GM12878 (cell line): ENCODE results near the gene FXYD6. TPM values are rescaled to one million over a fixed set of nuclear protein-coding genes. Genes with fewer than 3 reads are reported as not detected.

Experiments used
- ATAC-seq: fragments of 200-7000 bp; cut with Tn5 transposase; 3 replicates; pipeline ENCODE4 v1.9.1; 2020; ENCODE audit warnings: mild to moderate bottlenecking, moderate library complexity
- BruUV-seq: library from RNA; stranded (reverse); fragments of 400-500 nt; replicated peaks from 2 replicates; lab custom pipeline; 2021; lab: Mats Ljungman, UMichigan
- CTCF ChIA-PET: fragments of 300-600 bp; sonication (Branson Sonifier 250); formaldehyde crosslinking; extraction: SDS; loops from one replicate; lab custom pipeline; 2021; ENCODE audit warnings: inconsistent platforms; lab: Yijun Ruan, JAX
- POLR2A ChIA-PET: fragments of 350-600 bp; formaldehyde crosslinking; extraction: SDS; loops from one replicate; lab custom pipeline; 2021; ENCODE audit warnings: inconsistent platforms; lab: Charles Lee
- RAD21 ChIA-PET: fragments of 300-600 bp; sonication (Branson Sonifier 250); formaldehyde crosslinking; loops from one replicate; lab custom pipeline; 2023; ENCODE audit warnings: antibody characterized with exemption; ENCODE audit not compliant: unreplicated experiment; lab: Charles Lee
- SMC1A ChIA-PET: fragments of 300-600 bp; sonication (Branson Sonifier 250); formaldehyde crosslinking; loops from one replicate; lab custom pipeline; 2023; ENCODE audit not compliant: unreplicated experiment, uncharacterized antibody; lab: Charles Lee
- DNase-seq: peaks from one replicate; pipeline ENCODE4 v3.0.0-alpha.2; 2011; ENCODE audit warnings: low read depth, low spot score
- FAIRE-seq: peaks from 3 replicates; lab custom pipeline; 2011; peaks lifted over from hg19 to GRCh38; lab: Jason Lieb, UNC
- H2AFZ ChIP-seq: 2 replicates; pipeline ENCODE4 v1.6.0; 2011; ENCODE audit warnings: low read depth, low read length, control low read depth; ENCODE audit not compliant: control insufficient read depth
- H3K27ac ChIP-seq: 2 replicates; pipeline ENCODE4 v1.5.1; 2011; ENCODE audit warnings: control low read depth; ENCODE audit not compliant: control insufficient read depth, insufficient read depth
- H3K27me3 ChIP-seq, 2 experiments: replicated peaks in 1 of 2; 2 replicates each; pipeline versions ENCODE4 v1.6.0 to v1.6.1; 2011; ENCODE audit warnings: low read length in 1 of 2; ENCODE audit not compliant: control insufficient read depth in 2 of 2, insufficient read depth in 2 of 2
- H3K36me3 ChIP-seq, 2 experiments: 2 replicates each; pipeline ENCODE4 v1.5.1; 2011; ENCODE audit warnings: low read length in 1 of 2; ENCODE audit not compliant: control insufficient read depth in 2 of 2, insufficient read depth in 2 of 2
- H3K4me1 ChIP-seq: 2 replicates; pipeline ENCODE4 v1.6.1; 2011; ENCODE audit warnings: mild to moderate bottlenecking, low read length, moderate library complexity, mixed read lengths; ENCODE audit not compliant: control insufficient read depth, insufficient read depth
- H3K4me2 ChIP-seq: 2 replicates; pipeline ENCODE4 v1.6.0; 2011; ENCODE audit warnings: control low read depth; ENCODE audit not compliant: control insufficient read depth, insufficient read depth
- H3K4me3 ChIP-seq: fragments of 200-600 bp; sonication (generic); 2 replicates; pipeline ENCODE4 v1.5.1; 2016
- H3K79me2 ChIP-seq: 2 replicates; pipeline ENCODE4 v1.6.0; 2011; ENCODE audit warnings: low read length; ENCODE audit not compliant: control insufficient read depth, insufficient read depth
- H3K9ac ChIP-seq: 2 replicates; pipeline ENCODE4 v1.8.0; 2011; ENCODE audit warnings: low read length, control low read depth, mixed read lengths; ENCODE audit not compliant: control insufficient read depth, insufficient read depth
- H3K9me3 ChIP-seq: replicated peaks from 3 replicates; pipeline ENCODE4 v1.5.1; 2011; ENCODE audit warnings: mild to moderate bottlenecking, low read length; ENCODE audit not compliant: control insufficient read depth, insufficient read depth
- H4K20me1 ChIP-seq: 2 replicates; pipeline ENCODE4 v1.6.0; 2011; ENCODE audit not compliant: control insufficient read depth, insufficient read depth
- CREB1 ChIP-seq: IDR thresholded peaks from 2 replicates; pipeline ENCODE4 v1.6.1; 2012; ENCODE audit warnings: low read depth, mild to moderate bottlenecking, inconsistent platforms
- KAT2A ChIP-seq: conservative IDR thresholded peaks from 2 replicates; pipeline ENCODE4 v1.6.1; 2011; ENCODE audit warnings: low read depth, low read length; ENCODE audit not compliant: control insufficient read depth
- PML ChIP-seq: IDR thresholded peaks from 2 replicates; pipeline ENCODE4 v1.6.1; 2012; ENCODE audit warnings: low read length, inconsistent platforms
- SIN3A ChIP-seq: IDR thresholded peaks from 2 replicates; pipeline ENCODE4 v1.6.1; 2012; ENCODE audit warnings: low read depth, low read length, improper control_type of control experiment
- SMARCA5 ChIP-seq: fragments of 450-650 bp; IDR thresholded peaks from 2 replicates; pipeline ENCODE4 v1.6.1; 2017; ENCODE audit warnings: mild to moderate bottlenecking
- WGBS: methylation state at CpG from one replicate; pipeline ENCODE4 v1.1.6; 2016; ENCODE audit warnings: low lambda C conversion rate; ENCODE audit not compliant: insufficient replicate concordance, insufficient coverage; ENCODE audit errors: missing lambda C conversion rate; 5-methylcytosine and 5-hydroxymethylcytosine counted together
- in situ Hi-C: fragments of 300-500 bp; cut with MboI; formaldehyde crosslinking; loops from 9 replicates; pipeline ENCODE4 v1.14.3; 2018; ENCODE audit warnings: mixed read lengths
- intact Hi-C: fragments of 100-400 bp; cut with micrococcal nuclease; formaldehyde crosslinking; loops from one replicate; pipeline ENCODE4 v1.14.2; 2022; ENCODE audit not compliant: unreplicated experiment
- polyA plus RNA-seq, 11 experiments: library from polyadenylated mRNA; depleted of rRNA in 4 of 11; unstranded in 6 of 11; stranded (reverse) in 5 of 11; fragments of >200 nt; fragmentation: Nextera tagmentation in 4 of 11; fragmentation: Illumina TruSeq in 1 of 11; extraction: Ambion mirVana in 4 of 11; extraction: Trizol in 1 of 11; gene quantifications; 1 replicate in 1 of 11; 2 replicates in 10 of 11; pipeline versions ENCODE4 v1.2.1 to v1.2.3, GENCODE V29; 2011 to 2016; ENCODE audit warnings: inconsistent platforms in 2 of 11, missing spikeins in 2 of 11, low read depth in 1 of 11
- total RNA-seq, 4 experiments: library from RNA; depleted of rRNA in 3 of 4; stranded (reverse); fragments of >200 nt in 3 of 4; fragmentation: Illumina TruSeq in 1 of 4; extraction: Trizol in 1 of 4; gene quantifications; 2 replicates each; pipeline versions ENCODE4 v1.2.1 to v1.2.3, GENCODE V29; 2013 to 2021
- TF ChIP-seq, protein P1 (sequence below): IDR thresholded peaks from 2 replicates; pipeline ENCODE4 v1.6.1; 2011; ENCODE audit warnings: low read depth, mild to moderate bottlenecking, low read length, moderate library complexity, borderline replicate concordance; ENCODE audit errors: extremely low read depth
- TF ChIP-seq, protein P2 (sequence below), 3 experiments: IDR thresholded peaks in 2 of 3; conservative IDR thresholded peaks in 1 of 3; 2 replicates each; pipeline ENCODE4 v1.5.1; 2011; ENCODE audit warnings: low read depth in 3 of 3, low read length in 3 of 3, mild to moderate bottlenecking in 3 of 3, control low read depth in 2 of 3, moderate library complexity in 2 of 3, inconsistent platforms in 1 of 3, mixed read lengths in 1 of 3; ENCODE audit not compliant: control insufficient read depth in 2 of 3, insufficient read depth in 1 of 3; ENCODE audit errors: extremely low read depth in 1 of 3

Gene FXYD6
- total and polyA plus RNA-seq, 10 of the 15 experiments (the other 5 are each of a cell fraction or from before 2014, with no cell fraction given), result 0.09 to 2.0 (median 0.23) TPM; not detected in 2

DNA sequence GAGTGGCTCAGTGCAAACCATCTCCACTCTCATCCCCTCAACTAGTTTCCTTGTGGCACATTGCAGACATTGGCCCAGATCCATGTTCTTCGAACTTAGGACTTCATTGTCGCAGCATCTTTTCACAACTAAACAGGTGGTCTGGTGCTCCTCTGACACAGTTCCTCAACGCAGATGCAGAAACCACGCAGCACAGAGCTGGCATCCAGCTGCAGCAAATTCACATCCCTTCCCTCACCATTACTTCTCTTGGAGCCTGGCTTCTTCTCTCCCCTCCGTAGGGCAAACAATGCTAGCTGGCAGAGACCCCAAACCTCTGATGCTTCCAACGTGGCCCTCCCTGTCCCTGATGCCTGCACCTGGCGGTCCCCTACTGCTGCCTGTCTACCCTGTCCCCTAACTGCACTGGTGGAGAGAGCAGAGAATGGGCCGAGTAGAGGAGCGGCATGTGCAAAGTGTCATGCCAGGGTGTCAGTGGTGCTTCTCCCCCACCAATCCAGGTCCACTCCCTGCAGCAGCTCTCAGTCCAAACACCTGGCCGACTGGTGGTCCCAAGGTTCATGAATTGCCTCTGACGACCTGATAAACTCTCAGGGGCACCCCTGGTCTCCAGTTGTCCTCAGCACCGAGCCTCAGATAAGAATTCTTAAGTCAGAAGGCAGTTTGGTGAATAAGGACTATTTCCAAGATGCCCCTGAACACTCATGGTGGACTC lies 34.6 kb upstream of the FXYD6 start:
- Histone ChIP-seq H3K4me1 (peaks cover 5% of the 10 kb centered on the region; the same call in 1 of the 2 replicates), H3K4me2 (no peak overlapping the region), H3K9me3 (no peaks in the 10 kb centered on the region), H3K9ac (no peak overlapping the region), H2AFZ (no peak overlapping the region), H3K36me3 (no peaks in the 10 kb centered on the region), H3K27ac (no peak overlapping the region), H4K20me1 (no peaks in the 10 kb centered on the region), H3K4me3 (no peak overlapping the region), H3K79me2 (no peaks in the 10 kb centered on the region), H3K27me3 (no peaks in the 10 kb centered on the region; a peak in 1 of 4 replicates)
- ATAC-seq (no peak), DNase-seq (no peak), FAIRE-seq (no peak)
- TF ChIP-seq, protein P1, sequence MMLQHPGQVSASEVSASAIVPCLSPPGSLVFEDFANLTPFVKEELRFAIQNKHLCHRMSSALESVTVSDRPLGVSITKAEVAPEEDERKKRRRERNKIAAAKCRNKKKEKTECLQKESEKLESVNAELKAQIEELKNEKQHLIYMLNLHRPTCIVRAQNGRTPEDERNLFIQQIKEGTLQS, result no peak
- WGBS, result 18% methylated on average over 12 of the region's 12 CpGs
- BruUV-seq, result no TSS peak
- ChIA-PET RAD21 (interaction anchor here (2.2 to 2.5 kb wide), 2 partner anchors 8 to 36 kb away, joined by 7 to 13 read pairs; no protein-coding TSS in a partner anchor), SMC1A (interaction anchor here (0.5 to 5.0 kb wide), 8 partner anchors 9 to 438 kb away, joined by 3 to 30 read pairs (median 7); partner anchors contain the start of gene TMPRSS13), CTCF (interaction anchor here (2.0 to 7.6 kb wide), 2 partner anchors 35 to 142 kb away, joined by 7 to 83 read pairs; no protein-coding TSS in a partner anchor), POLR2A (no interaction called here)
- intact Hi-C loops, result no loop called here
- in situ Hi-C loops, result no loop called here

DNA sequence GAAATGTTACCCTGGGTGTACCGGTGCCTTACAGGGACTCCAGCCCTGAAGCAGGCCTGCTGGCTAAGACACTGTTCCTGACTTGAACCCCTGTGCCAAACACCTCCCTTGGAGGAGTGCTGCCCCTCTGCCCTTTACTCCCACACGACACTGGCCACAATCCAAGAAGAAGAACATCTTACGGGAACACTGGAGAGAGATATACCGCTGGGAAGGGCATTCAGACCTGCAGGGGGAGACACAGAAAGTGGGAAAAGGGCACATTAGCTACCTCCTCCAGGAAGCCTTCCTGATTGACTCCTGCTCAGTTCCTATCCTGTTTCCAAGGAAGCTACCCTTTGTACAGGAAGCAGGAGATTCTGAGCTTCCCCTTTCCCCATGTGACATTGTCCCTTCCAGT lies 34.1 kb upstream of the FXYD6 start:
- intact Hi-C loops, result no loop called here
- no peak overlapping the region for H3K4me2 ChIP-seq
- ChIA-PET SMC1A (interaction anchor here (0.5 to 5.0 kb wide), 8 partner anchors 10 to 437 kb away, joined by 3 to 30 read pairs (median 6); no protein-coding TSS in a partner anchor), CTCF (interaction anchor here (2.0 to 7.6 kb wide), 2 partner anchors 36 to 143 kb away, joined by 7 to 83 read pairs; no protein-coding TSS in a partner anchor), RAD21 (interaction anchor here (2.2 to 2.5 kb wide), 2 partner anchors 9 to 36 kb away, joined by 7 to 13 read pairs; no protein-coding TSS in a partner anchor), POLR2A (no interaction called here)
- H3K9me3 ChIP-seq, result no peaks in the 10 kb centered on the region
- no peak for FAIRE-seq
- WGBS, result 21% methylated on average over 4 of the region's 4 CpGs
- H3K4me1 ChIP-seq, result peaks cover 5% of the 10 kb centered on the region; the same call in 1 of the 2 replicates
- no peak for ATAC-seq
- in situ Hi-C loops, result no loop called here
- H2AFZ ChIP-seq, result no peak overlapping the region
- no peaks in the 10 kb centered on the region for H4K20me1 ChIP-seq
- H3K79me2 ChIP-seq, result no peaks in the 10 kb centered on the region
- H3K27ac ChIP-seq, result no peak overlapping the region
- H3K9ac ChIP-seq, result no peak overlapping the region
- no peak for DNase-seq
- TF ChIP-seq SMARCA5, result 0 out of 2 replicates have a peak, but pooled peaks have one; percentile 33
- TF ChIP-seq KAT2A, result no peak
- no peak for TF ChIP-seq PML
- TF ChIP-seq SIN3A, result no peak
- TF ChIP-seq, protein P2, sequence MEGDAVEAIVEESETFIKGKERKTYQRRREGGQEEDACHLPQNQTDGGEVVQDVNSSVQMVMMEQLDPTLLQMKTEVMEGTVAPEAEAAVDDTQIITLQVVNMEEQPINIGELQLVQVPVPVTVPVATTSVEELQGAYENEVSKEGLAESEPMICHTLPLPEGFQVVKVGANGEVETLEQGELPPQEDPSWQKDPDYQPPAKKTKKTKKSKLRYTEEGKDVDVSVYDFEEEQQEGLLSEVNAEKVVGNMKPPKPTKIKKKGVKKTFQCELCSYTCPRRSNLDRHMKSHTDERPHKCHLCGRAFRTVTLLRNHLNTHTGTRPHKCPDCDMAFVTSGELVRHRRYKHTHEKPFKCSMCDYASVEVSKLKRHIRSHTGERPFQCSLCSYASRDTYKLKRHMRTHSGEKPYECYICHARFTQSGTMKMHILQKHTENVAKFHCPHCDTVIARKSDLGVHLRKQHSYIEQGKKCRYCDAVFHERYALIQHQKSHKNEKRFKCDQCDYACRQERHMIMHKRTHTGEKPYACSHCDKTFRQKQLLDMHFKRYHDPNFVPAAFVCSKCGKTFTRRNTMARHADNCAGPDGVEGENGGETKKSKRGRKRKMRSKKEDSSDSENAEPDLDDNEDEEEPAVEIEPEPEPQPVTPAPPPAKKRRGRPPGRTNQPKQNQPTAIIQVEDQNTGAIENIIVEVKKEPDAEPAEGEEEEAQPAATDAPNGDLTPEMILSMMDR (IDR thresholded peaks at IDR 0.05 in 2 of 3, conservative IDR thresholded peaks at IDR 0.05 in 1 of 3; ENCODE audit: control insufficient read depth in 2 of 3, extremely low read depth in 1 of 3, insufficient read depth in 1 of 3, low read depth in 3 of 3, low read length in 3 of 3), result peak in 1 of 3 experiments; percentile 3; a peak in 1 of 6 replicates
- TF ChIP-seq CREB1, result no peak
- H3K36me3 ChIP-seq, result no peaks in the 10 kb centered on the region
- H3K4me3 ChIP-seq, result no peak overlapping the region
- BruUV-seq, result no TSS peak
- H3K27me3 ChIP-seq, result no peaks in the 10 kb centered on the region; a peak in 1 of 4 replicates
